GM19372 (cell line): ENCODE data around the gene LHX3.
"Not testable (repeated sequence)": the region's sequence is repeated elsewhere in the genome, so short reads cannot be mapped to it uniquely, and the experiment has no call there.

ENCODE experiments used
- ATAC-seq: cut with Tn5 transposase; IDR thresholded peaks from one replicate; pipeline ENCODE4 v1.9.1; 2021; ENCODE audit warnings: mild to moderate bottlenecking, low read depth, moderate library complexity; ENCODE audit not compliant: unreplicated experiment

LHX3 gene

GRCh38 chr9:136242248-136242647 lies 37.3 kb upstream of the LHX3 start:
- no peak for ATAC-seq

DNA sequence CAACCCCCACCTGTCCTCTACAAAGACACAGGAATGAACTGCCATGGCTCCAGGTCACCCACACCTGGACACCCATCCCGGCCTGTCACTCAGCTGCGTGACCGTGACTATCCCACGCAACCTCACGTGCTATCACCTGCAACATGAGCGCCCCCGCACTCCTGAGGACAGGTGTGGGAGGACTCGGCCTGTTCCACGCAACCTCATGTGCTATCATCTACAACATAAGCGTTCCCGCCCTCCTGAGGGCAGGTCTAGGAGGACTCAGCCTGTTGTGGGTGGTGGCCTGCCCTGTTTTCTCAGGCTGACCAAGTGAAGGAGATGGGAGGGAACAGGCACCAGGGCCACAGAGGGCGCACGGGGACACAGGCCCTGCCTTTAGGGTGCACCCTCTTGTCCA lies 36.6 kb upstream of the LHX3 start:
- ATAC-seq: no peak

- no peak for ATAC-seq
These were observed 36.0 kb upstream of the LHX3 start for GRCh38 chr9:136240941-136241340.

DNA sequence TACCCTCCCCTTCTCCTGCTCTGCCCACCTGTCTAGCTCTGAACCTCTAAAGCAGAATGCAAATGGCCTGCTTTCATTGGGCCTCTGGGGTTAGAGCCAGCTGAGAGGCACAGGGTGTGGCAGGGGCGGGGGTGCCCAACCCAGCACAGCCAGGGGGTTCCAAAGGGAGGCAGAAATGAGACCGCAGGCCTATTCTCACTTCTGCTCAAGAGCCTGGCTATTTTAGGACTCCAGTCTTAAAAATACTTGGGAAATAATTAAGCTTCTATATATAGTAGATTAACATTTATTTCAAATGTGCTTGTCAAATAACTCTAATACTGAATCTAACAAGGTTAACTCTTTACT lies 35.0 kb upstream of the LHX3 start:
- no peak for ATAC-seq

DNA sequence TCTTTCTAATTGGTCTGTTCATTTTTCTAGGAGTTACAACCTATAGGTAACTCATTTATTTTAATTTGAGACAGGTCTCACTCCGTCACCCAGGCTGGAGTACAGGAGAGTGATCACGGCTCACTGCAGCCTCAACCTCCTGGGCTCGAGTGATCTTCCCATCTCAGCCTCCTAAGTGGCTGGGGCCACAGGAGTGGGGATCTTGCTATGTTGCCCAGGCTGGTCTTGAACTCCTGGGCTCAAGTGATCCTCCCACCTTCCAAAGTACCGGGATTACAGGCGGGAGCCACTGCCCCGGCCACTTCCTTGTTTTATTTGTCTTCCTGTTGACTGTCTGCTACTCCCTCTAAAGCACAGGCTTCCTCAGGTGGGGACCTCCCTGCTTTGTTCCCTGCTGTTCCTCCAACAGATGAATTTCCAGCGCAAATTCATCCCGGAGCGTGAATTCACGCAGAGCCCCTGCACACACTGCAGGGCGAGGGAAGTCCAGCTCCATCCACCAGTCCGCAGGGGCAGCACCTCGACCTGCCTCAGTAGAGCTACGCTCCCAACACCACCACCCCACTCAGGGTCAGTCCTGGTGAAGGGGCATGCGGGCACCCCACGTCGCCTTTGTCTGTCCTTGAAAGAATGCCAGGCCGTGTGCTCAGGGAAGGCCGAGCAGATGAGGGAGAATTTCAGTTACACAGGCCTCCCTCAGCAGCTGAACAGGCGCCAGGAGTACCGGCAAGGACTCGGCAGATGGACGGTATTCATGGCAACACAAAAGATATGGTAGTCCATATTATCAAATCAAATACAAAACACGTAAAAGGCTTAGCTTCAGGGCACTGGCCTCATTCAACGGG lies 34.4 kb upstream of the LHX3 start:
- ATAC-seq: no peak

DNA sequence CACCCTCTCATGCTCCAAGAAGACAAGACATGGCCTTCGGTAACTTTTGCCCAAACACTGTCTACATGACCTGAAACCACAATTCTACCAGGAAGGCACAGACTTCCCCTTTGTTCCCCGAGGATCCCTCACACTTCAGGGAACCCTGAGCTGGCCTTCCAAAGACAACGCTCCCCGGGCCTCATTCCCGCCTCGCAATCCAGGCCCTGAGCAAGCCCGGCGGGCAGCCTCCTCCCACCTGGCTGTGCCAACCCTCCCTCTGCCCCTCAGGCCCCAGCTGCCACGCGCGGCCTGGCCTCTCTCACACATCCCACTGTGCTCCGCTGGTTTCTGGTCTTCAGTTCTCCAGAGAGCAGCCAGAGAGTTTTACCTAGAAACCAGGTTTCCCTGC lies 33.4 kb upstream of the LHX3 start:
- no peak for ATAC-seq

DNA sequence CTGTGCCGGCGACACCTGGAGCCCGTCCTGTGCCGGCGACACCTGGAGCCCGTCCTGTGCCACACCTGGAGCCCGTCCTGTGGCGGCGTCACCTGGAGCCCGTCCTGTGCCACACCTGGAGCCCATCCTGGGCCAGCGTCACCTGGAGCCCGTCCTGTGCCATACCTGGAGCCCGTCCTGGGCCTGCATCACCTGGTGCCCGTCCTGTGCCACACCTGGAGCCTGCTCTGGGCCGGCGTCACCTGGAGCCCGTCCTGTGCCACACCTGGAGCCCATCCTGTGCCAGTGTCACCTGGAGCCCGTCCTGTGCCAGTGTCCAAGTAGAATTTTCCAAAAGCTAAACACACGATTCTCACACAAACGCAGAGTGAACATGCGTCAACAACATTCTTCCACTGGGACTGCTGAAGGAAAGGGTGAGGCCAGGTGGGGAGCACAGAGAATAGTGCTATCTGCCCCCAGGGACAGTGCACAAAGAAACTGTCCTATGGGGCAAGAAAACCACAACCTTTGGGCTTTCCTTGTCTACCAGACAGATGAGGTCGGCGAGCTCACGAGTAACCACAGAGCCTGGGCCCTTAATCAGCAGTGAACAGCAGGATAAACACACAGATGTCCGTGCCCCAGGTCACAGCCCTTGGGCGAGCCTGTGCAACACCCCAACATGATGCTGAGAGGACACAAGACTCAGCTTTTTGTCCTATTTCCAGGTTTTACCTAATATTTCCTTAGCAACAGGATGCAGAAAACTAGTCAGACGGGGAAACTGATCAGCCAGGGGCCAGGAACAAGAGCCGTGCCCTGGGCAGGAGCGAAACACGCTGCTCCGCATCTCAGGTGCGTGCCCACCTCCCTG lies 32.8 kb upstream of the LHX3 start:
- ATAC-seq: no peak

GRCh38 chr9:136236471-136237410 lies 31.8 kb upstream of the LHX3 start:
- not testable (repeated sequence) for ATAC-seq

DNA sequence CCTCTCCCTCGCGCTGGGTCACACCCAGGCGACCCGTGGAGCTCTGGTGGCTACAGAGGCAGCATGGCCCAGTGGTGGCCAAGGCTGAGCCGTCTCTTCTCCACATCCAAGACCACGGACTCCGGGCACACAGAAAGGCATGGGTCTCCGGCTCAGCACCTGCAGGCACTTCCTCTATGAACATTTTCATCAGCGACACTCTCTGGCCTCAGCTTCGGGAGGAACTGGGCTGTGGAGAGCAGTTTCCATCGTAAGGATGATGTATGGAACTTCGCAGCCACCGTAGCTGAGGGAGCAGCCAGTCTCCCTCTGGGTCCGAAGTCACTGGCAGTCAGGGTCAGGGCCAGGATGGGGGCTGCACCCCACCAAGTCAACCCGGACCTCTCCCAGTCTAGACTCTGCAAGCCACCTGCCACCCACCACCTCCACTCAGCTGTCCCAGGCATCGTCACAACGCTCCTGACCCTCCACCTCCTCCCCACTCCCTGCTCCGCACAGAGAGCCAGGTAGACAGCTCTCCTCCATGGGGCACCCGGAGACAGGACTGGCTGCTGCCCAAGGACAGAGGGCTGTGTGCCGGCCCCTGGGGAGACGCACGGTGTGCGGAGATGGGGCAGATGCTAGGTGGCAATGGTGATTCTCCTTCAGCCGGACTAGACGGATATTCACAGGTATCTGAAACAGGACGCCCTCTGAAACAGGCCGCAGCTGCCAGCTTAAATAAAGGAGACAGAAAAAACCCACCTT lies 31.0 kb upstream of the LHX3 start:
- ATAC-seq: no peak

DNA sequence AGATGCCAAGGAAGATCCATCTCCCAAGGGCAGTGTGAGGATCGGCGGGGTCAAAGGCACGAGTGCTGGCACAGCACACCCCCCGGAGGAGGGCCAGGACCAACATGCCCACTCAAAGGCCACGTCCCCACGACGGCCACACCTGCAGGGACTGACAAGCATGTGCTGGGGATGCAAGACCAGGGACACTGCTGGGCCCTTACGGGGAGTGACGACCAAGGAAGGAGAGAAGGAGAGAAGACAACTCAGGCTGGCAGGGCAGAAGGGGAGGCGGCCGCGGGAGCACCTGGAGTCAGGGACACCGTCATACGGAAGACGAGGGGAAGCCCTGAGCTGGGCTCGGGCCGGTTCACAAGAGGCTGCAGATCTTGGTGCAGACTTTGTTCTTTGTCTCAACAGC lies 30.2 kb upstream of the LHX3 start:
- no peak for ATAC-seq

GRCh38 chr9:136234597-136234996 lies 29.7 kb upstream of the LHX3 start:
- no peak for ATAC-seq

GRCh38 chr9:136233868-136234267 lies 28.9 kb upstream of the LHX3 start:
- ATAC-seq: no peak

GRCh38 chr9:136233411-136233810 lies 28.5 kb upstream of the LHX3 start:
- ATAC-seq: no peak

GRCh38 chr9:136232969-136233368 lies 28.0 kb upstream of the LHX3 start:
- no peak for ATAC-seq

- ATAC-seq: no peak
These were observed 26.8 kb upstream of the LHX3 start for GRCh38 chr9:136231478-136232297.

DNA sequence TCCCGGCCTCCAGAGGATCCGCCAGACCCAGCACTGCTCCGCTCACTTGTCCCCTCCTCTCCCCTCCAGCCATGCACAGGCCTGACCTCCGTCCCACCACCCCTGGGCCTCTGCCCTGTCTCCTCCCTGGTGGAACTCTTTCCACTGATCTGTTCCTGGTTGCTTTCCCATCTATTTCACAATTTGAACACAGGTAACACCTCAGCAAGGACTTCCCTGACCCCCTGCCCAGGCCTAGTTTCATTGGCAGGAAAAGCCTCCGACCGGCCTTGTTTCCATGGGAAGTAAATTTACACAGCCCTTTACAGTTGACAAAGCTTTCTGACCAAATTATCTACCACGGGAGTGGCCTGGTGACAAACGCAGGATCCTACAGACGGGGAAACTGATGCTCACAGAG lies 25.8 kb upstream of the LHX3 start:
- no peak for ATAC-seq

GRCh38 chr9:136230365-136230764 lies 25.4 kb upstream of the LHX3 start:
- ATAC-seq: no peak

GRCh38 chr9:136229096-136230065 lies 24.5 kb upstream of the LHX3 start:
- no peak for ATAC-seq
